Measurements from ENCODE around the gene OCA2.

The OCA2 gene

DNA sequence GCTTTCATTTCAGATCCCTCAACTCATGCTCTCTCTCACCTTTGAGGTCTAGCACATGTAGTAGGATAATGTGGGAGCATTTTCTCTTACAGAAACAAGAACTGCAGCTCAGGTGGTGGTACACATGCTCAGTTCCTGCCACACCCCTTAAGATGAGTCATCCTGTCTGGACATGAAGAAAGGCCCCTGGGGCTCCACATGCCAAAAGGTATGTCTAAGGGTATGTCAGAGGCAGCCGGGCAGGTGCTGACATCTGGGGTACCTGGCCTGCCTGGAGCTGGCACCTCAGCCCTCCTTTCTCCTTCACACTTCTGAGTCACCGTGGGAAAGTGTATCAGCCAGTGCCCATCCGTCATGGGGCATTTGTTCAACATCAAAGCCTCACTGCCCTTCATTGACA, 209.9 kb downstream of the OCA2 start:
- TF ChIP-seq, protein P1, sequence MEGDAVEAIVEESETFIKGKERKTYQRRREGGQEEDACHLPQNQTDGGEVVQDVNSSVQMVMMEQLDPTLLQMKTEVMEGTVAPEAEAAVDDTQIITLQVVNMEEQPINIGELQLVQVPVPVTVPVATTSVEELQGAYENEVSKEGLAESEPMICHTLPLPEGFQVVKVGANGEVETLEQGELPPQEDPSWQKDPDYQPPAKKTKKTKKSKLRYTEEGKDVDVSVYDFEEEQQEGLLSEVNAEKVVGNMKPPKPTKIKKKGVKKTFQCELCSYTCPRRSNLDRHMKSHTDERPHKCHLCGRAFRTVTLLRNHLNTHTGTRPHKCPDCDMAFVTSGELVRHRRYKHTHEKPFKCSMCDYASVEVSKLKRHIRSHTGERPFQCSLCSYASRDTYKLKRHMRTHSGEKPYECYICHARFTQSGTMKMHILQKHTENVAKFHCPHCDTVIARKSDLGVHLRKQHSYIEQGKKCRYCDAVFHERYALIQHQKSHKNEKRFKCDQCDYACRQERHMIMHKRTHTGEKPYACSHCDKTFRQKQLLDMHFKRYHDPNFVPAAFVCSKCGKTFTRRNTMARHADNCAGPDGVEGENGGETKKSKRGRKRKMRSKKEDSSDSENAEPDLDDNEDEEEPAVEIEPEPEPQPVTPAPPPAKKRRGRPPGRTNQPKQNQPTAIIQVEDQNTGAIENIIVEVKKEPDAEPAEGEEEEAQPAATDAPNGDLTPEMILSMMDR (IDR thresholded peaks at IDR 0.05; ENCODE audit: low read depth, low read length, missing control alignments) = no peak
- DNase-seq (ENCODE audit: low read depth) = no peak

DNA sequence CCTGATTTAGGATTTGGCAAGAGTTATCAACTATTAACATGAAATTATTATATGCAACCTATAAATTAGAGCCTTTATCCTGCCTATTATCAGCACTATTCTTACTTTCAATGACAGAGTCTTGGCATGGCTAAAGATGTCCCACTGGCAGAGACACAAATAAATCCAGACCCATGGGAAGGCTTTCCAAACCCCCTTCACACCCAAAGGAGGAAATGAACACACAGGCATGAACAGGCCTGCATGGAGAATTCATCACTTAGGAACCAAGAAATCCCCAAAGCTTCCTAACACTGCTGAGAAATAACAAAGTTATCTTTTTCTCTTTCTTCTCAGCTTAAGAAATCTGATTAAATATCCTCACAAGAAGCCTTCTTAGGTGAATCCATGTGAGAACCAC, 213.9 kb downstream of the OCA2 start:
- DNase-seq (ENCODE audit: low read depth) = no peak
- no peak overlapping the region for H3K4me3 ChIP-seq (ENCODE audit: low read depth, low read length)
- TF ChIP-seq, protein P1 (IDR thresholded peaks at IDR 0.05; ENCODE audit: low read depth, low read length, missing control alignments) = no peak

More for the DNA sequence above, 209.9 kb downstream of the OCA2 start:
- no peak overlapping the region for H3K4me3 ChIP-seq (ENCODE audit: low read depth, low read length)

GRCh38 chr15:27884726-27885125, 214.4 kb downstream of the OCA2 start:
- TF ChIP-seq, protein P1 (IDR thresholded peaks at IDR 0.05; ENCODE audit: low read depth, low read length, missing control alignments) = no peak
- no peak for DNase-seq (ENCODE audit: low read depth)
- no peak overlapping the region for H3K4me3 ChIP-seq (ENCODE audit: low read depth, low read length)

- H3K4me3 ChIP-seq (ENCODE audit: low read depth, low read length) = no peak overlapping the region
- TF ChIP-seq, protein P1 (IDR thresholded peaks at IDR 0.05; ENCODE audit: low read depth, low read length, missing control alignments) = no peak
These were observed 220.3 kb downstream of the OCA2 start for GRCh38 chr15:27878841-27879240.

GRCh38 chr15:27873828-27874227, 225.3 kb downstream of the OCA2 start:
- no peak for DNase-seq (ENCODE audit: low read depth)
- no peak overlapping the region for H3K4me3 ChIP-seq (ENCODE audit: low read depth, low read length)
- TF ChIP-seq, protein P1 (IDR thresholded peaks at IDR 0.05; ENCODE audit: low read depth, low read length, missing control alignments) = no peak

More at GRCh38 chr15:27878841-27879240, 220.3 kb downstream of the OCA2 start:
- DNase-seq (ENCODE audit: low read depth) = no peak

GRCh38 chr15:27873039-27873438, 226.1 kb downstream of the OCA2 start:
- TF ChIP-seq, protein P1 (IDR thresholded peaks at IDR 0.05; ENCODE audit: low read depth, low read length, missing control alignments) = no peak
- no peak for DNase-seq (ENCODE audit: low read depth)
- H3K4me3 ChIP-seq (ENCODE audit: low read depth, low read length) = no peak overlapping the region

DNA sequence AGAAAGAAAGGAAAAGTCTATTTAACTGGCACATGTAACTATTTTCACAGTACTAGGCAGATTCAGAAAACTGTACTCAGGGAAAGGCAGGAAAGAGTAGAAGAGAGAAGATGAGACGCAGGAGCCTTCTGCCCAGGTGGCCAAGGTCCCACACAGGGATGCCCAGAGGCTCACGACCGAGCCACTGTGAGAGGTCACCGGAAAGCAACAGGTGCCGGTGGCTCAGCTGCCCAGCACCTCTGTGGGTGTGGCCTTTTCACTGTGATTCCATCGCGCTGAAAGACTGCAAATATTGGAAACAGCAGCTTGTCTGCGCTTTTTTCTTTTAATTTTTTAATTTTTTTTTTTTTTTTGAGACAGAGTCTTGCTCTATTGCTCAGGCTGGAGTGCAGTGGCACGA, 226.8 kb downstream of the OCA2 start:
- DNase-seq (ENCODE audit: low read depth) = no peak
- H3K4me3 ChIP-seq (ENCODE audit: low read depth, low read length) = no peak overlapping the region
- TF ChIP-seq, protein P1 (IDR thresholded peaks at IDR 0.05; ENCODE audit: low read depth, low read length, missing control alignments) = no peak

All from GM12864 (cell line).